GM19324 (cell line): Measurements from ENCODE around the gene SYT7.

Source experiments
- ATAC-seq: cut with Tn5 transposase; IDR thresholded peaks from one replicate; pipeline ENCODE4 v1.9.1; 2021; ENCODE audit warnings: mild to moderate bottlenecking, moderate library complexity; ENCODE audit not compliant: unreplicated experiment, low FRiP score

The SYT7 gene

GRCh38 chr11:61555978-61556377 is 24.9 kb downstream of the SYT7 start:
- no peak for ATAC-seq

GRCh38 chr11:61555051-61555969 is 25.6 kb downstream of the SYT7 start:
- no peak for ATAC-seq

DNA sequence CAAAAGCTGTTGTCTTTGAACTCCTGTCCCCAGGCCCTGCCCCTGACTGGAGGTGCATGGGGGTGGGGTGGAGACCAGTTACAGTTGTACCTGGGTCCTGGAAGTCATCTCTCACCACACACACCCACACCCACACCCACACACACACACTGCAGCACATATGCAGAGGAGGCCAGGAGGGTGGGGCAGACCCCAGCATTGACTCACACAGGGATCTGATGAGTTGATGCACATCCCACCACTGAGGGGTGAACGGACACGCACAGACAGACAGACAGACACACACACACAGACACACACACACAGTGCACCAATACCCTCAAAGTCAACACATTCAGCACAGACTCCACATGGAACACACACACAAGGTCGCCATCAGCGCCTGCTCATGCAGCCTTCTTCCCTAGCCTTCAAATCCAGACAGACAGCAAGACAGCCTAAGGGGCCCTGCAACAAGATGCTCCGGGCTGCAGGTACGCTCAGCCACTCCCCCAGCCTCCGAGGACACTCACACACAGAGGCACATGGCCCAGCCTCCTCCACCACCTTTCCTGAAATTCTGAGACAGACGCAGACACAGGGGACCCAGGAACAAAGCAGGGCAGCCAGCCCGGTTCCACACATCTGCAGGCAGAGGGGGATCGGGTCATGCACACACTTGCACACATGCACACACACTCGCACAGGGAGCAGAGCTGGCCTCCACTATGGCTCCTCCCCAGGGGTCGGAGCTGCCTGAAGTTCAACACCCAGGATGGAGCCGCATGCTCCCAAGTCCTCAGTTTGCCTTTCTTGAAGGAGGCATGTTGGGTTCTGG is 26.5 kb downstream of the SYT7 start:
- no peak for ATAC-seq

- ATAC-seq, result no peak
Measured at GRCh38 chr11:61553373-61554171, 27.3 kb downstream of the SYT7 start.

DNA sequence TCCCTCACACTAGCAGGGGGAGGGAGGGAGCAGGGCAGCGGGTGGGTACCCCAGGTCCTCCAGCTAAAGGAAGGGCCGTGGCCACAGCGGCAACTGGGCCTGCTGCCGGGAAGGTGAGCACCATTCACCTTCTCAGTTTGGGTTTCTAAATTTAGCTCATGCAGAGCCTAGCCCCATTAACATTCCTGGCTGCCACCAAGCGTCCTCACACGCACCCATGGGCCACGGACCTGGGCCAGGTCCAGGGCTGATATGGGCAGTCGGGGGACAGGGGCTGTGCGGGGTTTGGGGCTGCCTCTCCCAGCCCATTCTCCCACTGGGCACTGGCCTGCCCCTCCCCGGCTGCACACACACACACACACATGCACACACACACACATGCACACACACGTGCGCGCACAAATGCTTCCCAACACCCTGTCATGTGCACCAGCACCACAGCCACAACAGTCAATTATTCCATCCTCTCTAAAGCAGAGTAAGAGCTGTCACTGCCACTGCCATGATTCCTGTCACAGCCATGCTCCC is 28.7 kb downstream of the SYT7 start:
- no peak for ATAC-seq

- ATAC-seq, result no peak
Measured at GRCh38 chr11:61551634-61552033, 29.2 kb downstream of the SYT7 start.

DNA sequence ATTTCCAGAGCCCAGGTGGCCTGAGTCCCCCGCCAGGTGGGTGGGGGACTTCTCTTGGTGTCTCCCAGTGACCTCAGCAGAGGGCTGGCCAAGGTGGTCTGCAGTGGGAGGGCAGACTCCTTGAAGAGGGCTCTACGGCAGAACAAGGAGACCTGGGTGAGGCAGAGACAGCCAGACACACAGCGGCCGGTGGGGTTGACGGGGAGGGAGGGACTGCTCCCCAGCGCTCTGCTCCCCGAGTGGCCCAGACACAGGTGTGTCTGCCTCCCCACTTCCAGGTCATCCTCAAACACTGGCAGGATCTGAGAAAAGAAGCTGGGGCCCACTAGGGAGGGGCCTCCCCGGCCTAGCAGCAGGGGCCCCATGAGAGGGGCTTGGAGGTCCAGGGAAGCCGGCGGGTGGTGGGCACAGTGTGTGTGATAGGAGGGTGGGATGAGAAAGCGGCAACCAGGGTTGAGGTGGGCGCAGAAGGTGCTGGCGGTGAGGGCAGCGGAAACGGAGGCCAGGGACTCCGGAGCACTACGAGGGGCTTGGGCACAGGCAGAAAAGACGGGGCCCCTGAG is 30.1 kb downstream of the SYT7 start:
- ATAC-seq, result no peak

- ATAC-seq, result no peak
Measured at GRCh38 chr11:61549662-61550568, 31.0 kb downstream of the SYT7 start.

DNA sequence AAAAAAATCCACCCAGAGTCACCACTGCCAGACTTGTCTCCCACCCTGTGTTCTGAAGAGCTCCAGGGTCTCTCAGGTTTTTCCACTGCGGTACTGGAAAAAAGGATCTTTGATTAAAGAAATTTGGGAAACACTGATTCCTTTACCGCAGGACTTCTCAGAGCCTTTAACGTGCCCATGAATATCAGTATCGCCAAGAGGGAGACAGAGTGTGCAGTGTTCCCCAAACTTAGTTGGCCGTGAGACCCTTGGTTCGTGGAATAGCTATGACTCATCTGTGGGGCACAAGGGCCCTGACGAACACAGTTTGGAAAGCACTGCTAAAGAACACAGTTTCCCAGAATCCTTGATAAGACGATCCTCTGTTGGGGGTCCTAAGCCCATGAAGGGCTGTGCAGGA is 31.7 kb downstream of the SYT7 start:
- ATAC-seq, result no peak

DNA sequence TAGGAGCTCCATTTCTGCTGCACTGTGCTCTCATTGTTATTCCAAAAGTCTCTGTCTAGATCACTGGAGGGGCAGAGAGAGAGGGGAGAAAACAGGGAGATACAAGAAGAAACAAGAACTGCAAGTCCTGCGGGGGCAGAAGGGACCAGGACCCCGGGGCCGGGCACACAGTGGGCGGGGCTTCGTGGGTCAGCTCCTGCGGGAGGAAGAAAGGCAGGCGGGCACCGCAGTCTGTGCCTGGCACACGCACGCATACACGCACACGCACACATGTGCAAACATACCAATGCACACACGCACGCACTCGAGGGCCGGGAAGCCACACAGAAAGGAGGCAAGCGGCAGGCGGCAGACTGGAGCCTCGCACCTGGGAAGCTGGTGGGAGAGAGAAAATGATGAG is 33.6 kb downstream of the SYT7 start:
- no peak for ATAC-seq

DNA sequence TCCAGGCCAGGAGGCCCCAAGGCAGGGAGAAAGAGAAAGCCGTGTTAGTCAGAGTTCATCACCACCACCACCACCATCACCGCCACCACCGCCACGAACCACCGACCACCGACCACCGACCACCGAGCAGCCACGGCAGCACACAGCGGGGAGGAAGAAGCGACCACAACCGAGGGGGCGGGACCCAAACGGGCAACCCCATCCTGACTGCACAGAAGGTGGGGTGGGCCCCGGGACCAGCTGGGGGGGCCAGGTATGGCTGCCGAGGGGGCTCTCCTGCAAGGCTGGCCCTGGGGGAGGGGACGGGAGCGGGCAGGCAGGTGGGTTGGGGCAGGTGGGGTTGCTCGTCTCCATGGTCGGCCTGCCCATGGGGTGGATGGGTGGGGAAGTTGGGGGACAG is 34.2 kb downstream of the SYT7 start:
- ATAC-seq, result no peak

- no peak for ATAC-seq
Measured at GRCh38 chr11:61545921-61546320, 35.0 kb downstream of the SYT7 start.

- no peak for ATAC-seq
Measured at GRCh38 chr11:61545341-61545740, 35.5 kb downstream of the SYT7 start.

DNA sequence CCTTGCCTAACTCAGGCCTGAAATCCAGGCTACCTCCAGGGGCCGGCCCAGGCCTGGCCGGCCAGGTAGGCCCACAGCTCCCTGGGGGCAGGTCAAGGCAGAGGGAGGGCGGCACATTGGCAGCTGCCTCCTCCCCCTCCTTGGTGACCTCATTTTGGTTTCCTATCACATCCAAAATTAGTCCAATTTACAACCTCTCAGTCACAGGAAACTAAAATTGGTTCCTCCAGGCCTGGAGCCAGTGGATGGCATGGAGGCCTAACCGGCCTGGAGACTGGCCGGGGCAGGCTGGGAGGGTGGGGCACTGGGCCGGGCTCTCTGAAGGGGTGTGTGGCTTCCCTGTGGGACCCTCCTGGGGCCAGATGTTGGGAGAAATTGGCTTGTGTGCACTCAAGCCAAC is 36.4 kb downstream of the SYT7 start:
- no peak for ATAC-seq

- ATAC-seq, result no peak
Measured at GRCh38 chr11:61543606-61544306, 37.1 kb downstream of the SYT7 start.

DNA sequence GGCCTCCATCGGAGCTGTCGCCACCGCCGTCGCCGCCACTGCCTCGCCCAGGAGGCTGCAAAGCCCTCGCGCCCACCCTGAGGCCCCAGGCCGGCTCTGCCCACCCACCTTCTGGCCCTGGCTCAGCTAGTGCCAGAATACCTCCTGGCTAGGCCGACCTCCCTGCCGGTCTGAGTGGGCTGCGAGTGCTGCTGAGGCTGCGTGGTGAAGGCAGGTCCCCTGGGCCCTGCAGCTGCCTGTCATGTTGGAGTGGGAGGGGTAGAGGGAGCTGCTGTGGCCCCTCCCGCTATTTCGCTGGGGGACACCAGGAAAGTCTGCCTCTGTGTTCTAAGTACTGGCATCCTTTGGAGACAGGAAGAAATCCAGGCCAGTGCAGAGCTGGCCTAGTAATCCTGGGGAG is 38.2 kb downstream of the SYT7 start:
- ATAC-seq, result no peak

GRCh38 chr11:61542024-61542461 is 38.8 kb downstream of the SYT7 start:
- ATAC-seq, result no peak

- no peak for ATAC-seq
Measured at GRCh38 chr11:61541598-61541997, 39.3 kb downstream of the SYT7 start.

GRCh38 chr11:61540528-61540927 is 40.3 kb downstream of the SYT7 start:
- ATAC-seq, result no peak
